H1 (cell line): ENCODE measurements around the gene NIPAL3. TPM values are rescaled to one million over a fixed set of nuclear protein-coding genes. Genes with fewer than 3 reads are reported as not detected.

ENCODE experiments used
- CTCF ChIA-PET: fragments of 300-600 bp; sonication (Branson Sonifier 250); formaldehyde crosslinking; loops from one replicate; lab custom pipeline; 2021; ENCODE audit not compliant: partially characterized antibody; lab: Charles Lee
- POLR2A ChIA-PET: fragments of 300-600 bp; sonication (Branson Sonifier 250); formaldehyde crosslinking; loops from one replicate; lab custom pipeline; 2021; ENCODE audit warnings: inconsistent platforms; ENCODE audit not compliant: partially characterized antibody; lab: Charles Lee
- DNase-seq, 2 experiments: peaks; one replicate each; pipeline versions ENCODE4 v3.0.0 to v3.0.0-alpha.2; 2010 to 2022; ENCODE audit warnings: low spot score in 2 of 2, low read depth in 1 of 2, mixed read lengths in 1 of 2
- FAIRE-seq: peaks from 2 replicates; lab custom pipeline; 2011; peaks lifted over from hg19 to GRCh38; lab: Jason Lieb, UNC
- H2AFZ ChIP-seq: 2 replicates; pipeline ENCODE4 v1.8.1; 2012; ENCODE audit warnings: low read length, inconsistent platforms
- H2AK5ac ChIP-seq: 2 replicates; pipeline ENCODE4 v1.6.1; 2013; ENCODE audit warnings: low read depth, low read length
- H2BK120ac ChIP-seq: replicated peaks from 2 replicates; pipeline ENCODE3; 2013; ENCODE audit warnings: low read depth, low read length, inconsistent platforms
- H2BK12ac ChIP-seq: 2 replicates; pipeline ENCODE4 v1.6.1; 2013; ENCODE audit warnings: low read depth, low read length
- H2BK15ac ChIP-seq: 2 replicates; pipeline ENCODE4 v1.6.1; 2013; ENCODE audit warnings: low read length
- H2BK20ac ChIP-seq: 2 replicates; pipeline ENCODE4 v1.6.1; 2013; ENCODE audit warnings: low read length
- H2BK5ac ChIP-seq: 2 replicates; pipeline ENCODE4 v1.6.1; 2013; ENCODE audit warnings: low read depth, low read length
- H3K14ac ChIP-seq: 2 replicates; pipeline ENCODE4 v1.6.1; 2013; ENCODE audit warnings: inconsistent platforms; ENCODE audit not compliant: insufficient read length
- H3K18ac ChIP-seq: 2 replicates; pipeline ENCODE4 v1.6.1; 2013; ENCODE audit warnings: low read length; ENCODE audit errors: extremely low read depth
- H3K23ac ChIP-seq: 2 replicates; pipeline ENCODE4 v1.6.1; 2013; ENCODE audit warnings: inconsistent platforms; ENCODE audit not compliant: insufficient read length
- H3K23me2 ChIP-seq: 2 replicates; pipeline ENCODE4 v1.6.1; 2013; ENCODE audit warnings: low read depth, low read length
- H3K27ac ChIP-seq: 2 replicates; pipeline ENCODE4 v1.6.1; 2011; ENCODE audit warnings: low read depth, low read length, inconsistent platforms
- H3K27me3 ChIP-seq, 4 experiments: replicated peaks in 1 of 4; 1 replicate in 1 of 4; 2 replicates in 3 of 4; pipeline versions ENCODE4 v1.6.1 to v1.8.1; 2011 to 2013; ENCODE audit warnings: low read length in 3 of 4, mild to moderate bottlenecking in 3 of 4, inconsistent platforms in 2 of 4, mixed read lengths in 2 of 4, moderate library complexity in 1 of 4; ENCODE audit not compliant: control insufficient read depth in 3 of 4, insufficient read depth in 3 of 4; ENCODE audit errors: extremely low read depth in 1 of 4
- H3K36me3 ChIP-seq, 4 experiments: 2 replicates each; pipeline versions ENCODE4 v1.6.1 to v1.8.1; 2011 to 2013; ENCODE audit warnings: mild to moderate bottlenecking in 4 of 4, low read length in 3 of 4, moderate library complexity in 2 of 4, control low read depth in 1 of 4, inconsistent platforms in 1 of 4; ENCODE audit not compliant: insufficient read depth in 4 of 4, control insufficient read depth in 2 of 4
- H3K4ac ChIP-seq: replicated peaks from 2 replicates; pipeline ENCODE3; 2013; ENCODE audit warnings: low read length, low read depth, mixed read lengths, inconsistent platforms; ENCODE audit not compliant: insufficient read length
- H3K4me1 ChIP-seq, 4 experiments: replicated peaks in 1 of 4; 1 replicate in 1 of 4; 2 replicates in 3 of 4; pipeline versions ENCODE4 v1.6.1 to v1.8.1; 2011 to 2013; ENCODE audit warnings: low read length in 3 of 4, inconsistent platforms in 2 of 4, mixed read lengths in 1 of 4; ENCODE audit not compliant: insufficient read depth in 4 of 4, control insufficient read depth in 3 of 4
- H3K4me2 ChIP-seq, 2 experiments: 2 replicates each; pipeline versions ENCODE4 v1.6.1 to v1.8.1; 2011 to 2013; ENCODE audit warnings: low read depth in 2 of 2, low read length in 2 of 2, control low read depth in 1 of 2, inconsistent platforms in 1 of 2, mild to moderate bottlenecking in 1 of 2; ENCODE audit not compliant: insufficient read depth in 1 of 2
- H3K4me3 ChIP-seq, 4 experiments: fragments of 200-600, 300-600 bp in 1 of 4; sonication (generic), shearing (Covaris generic), sonication (Bioruptor Twin) in 1 of 4; 2 replicates each; pipeline versions ENCODE4 v1.5.1 to v1.8.1; 2011 to 2016; ENCODE audit warnings: low read length in 4 of 4, low read depth in 3 of 4, control low read depth in 2 of 4, inconsistent platforms in 2 of 4, mild to moderate bottlenecking in 2 of 4, mixed read lengths in 1 of 4, moderate library complexity in 1 of 4; ENCODE audit not compliant: insufficient read depth in 2 of 4; ENCODE audit errors: extremely low read depth in 1 of 4
- H3K56ac ChIP-seq: replicated peaks from 2 replicates; pipeline ENCODE3; 2013; ENCODE audit warnings: low read depth, mild to moderate bottlenecking, mixed read lengths, low read length, inconsistent platforms; ENCODE audit not compliant: insufficient read length
- H3K79me1 ChIP-seq: 2 replicates; pipeline ENCODE4 v1.6.1; 2013; ENCODE audit warnings: low read depth, low read length, control low read depth
- H3K79me2 ChIP-seq, 2 experiments: 2 replicates each; pipeline versions ENCODE4 v1.6.1 to v1.8.1; 2012 to 2013; ENCODE audit warnings: low read length in 2 of 2, mild to moderate bottlenecking in 2 of 2, inconsistent platforms in 1 of 2; ENCODE audit not compliant: insufficient read depth in 2 of 2, control insufficient read depth in 1 of 2
- H3K9ac ChIP-seq, 4 experiments: replicated peaks in 1 of 4; 1 replicate in 1 of 4; 2 replicates in 3 of 4; pipeline versions ENCODE4 v1.6.1 to v1.8.1; 2011 to 2013; ENCODE audit warnings: low read depth in 3 of 4, low read length in 3 of 4, control low read depth in 2 of 4, mild to moderate bottlenecking in 2 of 4, moderate library complexity in 2 of 4, inconsistent platforms in 1 of 4; ENCODE audit errors: extremely low read depth in 1 of 4
- H3K9me3 ChIP-seq, 2 experiments: 2 replicates each; pipeline versions ENCODE4 v1.6.1 to v1.8.1; 2012 to 2013; ENCODE audit warnings: mild to moderate bottlenecking in 2 of 2, moderate library complexity in 2 of 2, control low read depth in 1 of 2, inconsistent platforms in 1 of 2, low read depth in 1 of 2, low read length in 1 of 2, mixed read lengths in 1 of 2; ENCODE audit not compliant: insufficient read depth in 2 of 2
- H4K20me1 ChIP-seq, 2 experiments: replicated peaks in 1 of 2; 2 replicates each; pipeline versions ENCODE3 to v1.8.1; 2011 to 2013; ENCODE audit warnings: inconsistent platforms in 2 of 2, low read length in 2 of 2, mild to moderate bottlenecking in 1 of 2; ENCODE audit not compliant: insufficient read depth in 2 of 2, control insufficient read depth in 1 of 2
- H4K5ac ChIP-seq: 2 replicates; pipeline ENCODE4 v1.6.1; 2013; ENCODE audit warnings: low read length, low read depth, mixed read lengths, inconsistent platforms; ENCODE audit not compliant: insufficient read length
- H4K8ac ChIP-seq: 2 replicates; pipeline ENCODE4 v1.8.0; 2013; ENCODE audit warnings: mild to moderate bottlenecking, moderate library complexity, low read length, inconsistent platforms; ENCODE audit not compliant: insufficient read depth; ENCODE audit errors: extremely low read depth
- H4K91ac ChIP-seq: replicated peaks from 2 replicates; pipeline ENCODE3; 2013; ENCODE audit warnings: low read length, mixed read lengths, inconsistent platforms; ENCODE audit not compliant: insufficient read length
- BCL11A ChIP-seq, 2 experiments: IDR thresholded peaks; one replicate each; pipeline ENCODE4 v1.6.1; 2011; ENCODE audit warnings: low read depth in 2 of 2, low read length in 2 of 2, mild to moderate bottlenecking in 2 of 2
- CEBPB ChIP-seq: IDR thresholded peaks from 2 replicates; pipeline ENCODE4 v1.6.1; 2012; ENCODE audit warnings: low read depth, low read length
- CHD1 ChIP-seq: IDR thresholded peaks from 2 replicates; pipeline ENCODE4 v1.6.1; 2012; ENCODE audit warnings: low read depth, low read length, improper control_type of control experiment
- KDM4A ChIP-seq: IDR thresholded peaks from one replicate; pipeline ENCODE4 v1.7.1; 2012; ENCODE audit warnings: low read depth, mild to moderate bottlenecking, moderate library complexity, low read length, inconsistent platforms; ENCODE audit not compliant: severe bottlenecking
- POU5F1 ChIP-seq: IDR thresholded peaks from 2 replicates; pipeline ENCODE4 v1.6.1; 2011; ENCODE audit warnings: low read depth, mild to moderate bottlenecking, low read length, moderate library complexity
- TCF12 ChIP-seq: IDR thresholded peaks from 2 replicates; pipeline ENCODE4 v1.6.1; 2011; ENCODE audit warnings: low read depth, mild to moderate bottlenecking, low read length
- WGBS, 2 experiments: shearing (Covaris generic) in 1 of 2; methylation state at CpG; one replicate each; pipeline versions ENCODE4 v1.1.6 to v1.1.7; 2013 to 2015; ENCODE audit warnings: low lambda C conversion rate in 2 of 2, mixed read lengths in 2 of 2, inconsistent platforms in 1 of 2, low coverage in 1 of 2, missing lambda C conversion rate in 1 of 2; ENCODE audit not compliant: insufficient replicate concordance in 2 of 2, insufficient coverage in 1 of 2, insufficient read length in 1 of 2; ENCODE audit errors: extremely low coverage in 1 of 2, missing lambda C conversion rate in 1 of 2; 5-methylcytosine and 5-hydroxymethylcytosine counted together
- polyA plus RNA-seq, 7 experiments: library from polyadenylated mRNA; depleted of rRNA in 3 of 7; stranded (reverse) in 5 of 7; unstranded in 2 of 7; fragments of >200 nt in 5 of 7; fragments of 200-250 nt in 2 of 7; gene quantifications; 1 replicate in 5 of 7; 2 replicates in 1 of 7; 4 replicates in 1 of 7; pipeline versions ENCODE4 v1.2.1 to v1.2.3, GENCODE V29; 2011 to 2013; ENCODE audit warnings: missing spikeins in 2 of 7, mixed read lengths in 2 of 7
- total RNA-seq: library from RNA; stranded (reverse); fragmentation: NEBNext Ultra II Directional; extraction: Animal tissue kit (Norgen Biotek cat#: 25700); gene quantifications from 2 replicates; pipeline ENCODE4 v1.2.1, GENCODE V29; 2021

Gene NIPAL3
- total and polyA plus RNA-seq, 2 of the 8 experiments (the other 6 are each of a cell fraction or from before 2014, with no cell fraction given) = 8.8 to 11.0 TPM

GRCh38 chr1:24424990-24425389 is 9.4 kb downstream of the NIPAL3 start:
- POLR2A ChIA-PET = interaction anchor here (0.6 kb wide), 1 partner anchor 115 kb away, joined by 3 read pairs; no protein-coding TSS in a partner anchor
- H3K23ac ChIP-seq = no peak overlapping the region

More at GRCh38 chr1:24424990-24425389, 9.4 kb downstream of the NIPAL3 start:
- H3K36me3 ChIP-seq = no peaks in the 10 kb centered on the region
- H3K79me1 ChIP-seq = no peaks in the 10 kb centered on the region
- H3K23me2 ChIP-seq = no peaks in the 10 kb centered on the region
- no peaks in the 10 kb centered on the region for H4K20me1 ChIP-seq
- CTCF ChIA-PET = interaction anchor here (0.7 to 4.8 kb wide), 10 partner anchors 9 to 226 kb away, joined by 3 to 22 read pairs (median 4); partner anchors contain the start of gene NIPAL3
- no peak overlapping the region for H2BK15ac ChIP-seq
- no peak overlapping the region for H4K8ac ChIP-seq
- H4K91ac ChIP-seq = no peak overlapping the region
- H2BK20ac ChIP-seq = no peak overlapping the region
- FAIRE-seq = no peak
- H3K9ac ChIP-seq = no peak overlapping the region
- no peak overlapping the region for H3K4me2 ChIP-seq
- no peaks in the 10 kb centered on the region for H3K9me3 ChIP-seq
- no peak overlapping the region for H2BK120ac ChIP-seq
- H3K27me3 ChIP-seq = no peaks in the 10 kb centered on the region
- H3K4me1 ChIP-seq = no peaks in the 10 kb centered on the region; a peak in 2 of 7 replicates
- 76% methylated on average over 3 of the region's 3 CpGs; no CpG with 5 or more reads in 1 of the 2 experiments for WGBS, 2 experiments
- H3K79me2 ChIP-seq = no peaks in the 10 kb centered on the region
- H3K4me3 ChIP-seq = no peak overlapping the region
- H2AFZ ChIP-seq = no peak overlapping the region
- H2BK12ac ChIP-seq = no peak overlapping the region
- no peak overlapping the region for H3K18ac ChIP-seq
- H2BK5ac ChIP-seq = no peak overlapping the region
- no peak overlapping the region for H3K27ac ChIP-seq
- no peak for DNase-seq
- no peak overlapping the region for H3K4ac ChIP-seq
- no peak overlapping the region for H3K56ac ChIP-seq
- H3K14ac ChIP-seq = no peak overlapping the region
- no peak overlapping the region for H4K5ac ChIP-seq
- TF ChIP-seq CHD1 = no peak
- no peak for TF ChIP-seq POU5F1
- TF ChIP-seq KDM4A = no peak
- no peak for TF ChIP-seq BCL11A (IDR thresholded peaks at IDR 0.05; ENCODE audit: low read depth in 2 of 2, low read length in 2 of 2)
- TF ChIP-seq CEBPB = no peak
- no peak for TF ChIP-seq TCF12
- H2AK5ac ChIP-seq = no peak overlapping the region
